GM19455 (cell line): ENCODE data around the gene SLC6A18.

Source experiments
- ATAC-seq: cut with Tn5 transposase; IDR thresholded peaks from one replicate; pipeline ENCODE4 v1.9.1; 2021; ENCODE audit not compliant: unreplicated experiment

SLC6A18 gene

GRCh38 chr5:1230551-1230950, 5.4 kb downstream of the SLC6A18 start:
- ATAC-seq: no peak

DNA sequence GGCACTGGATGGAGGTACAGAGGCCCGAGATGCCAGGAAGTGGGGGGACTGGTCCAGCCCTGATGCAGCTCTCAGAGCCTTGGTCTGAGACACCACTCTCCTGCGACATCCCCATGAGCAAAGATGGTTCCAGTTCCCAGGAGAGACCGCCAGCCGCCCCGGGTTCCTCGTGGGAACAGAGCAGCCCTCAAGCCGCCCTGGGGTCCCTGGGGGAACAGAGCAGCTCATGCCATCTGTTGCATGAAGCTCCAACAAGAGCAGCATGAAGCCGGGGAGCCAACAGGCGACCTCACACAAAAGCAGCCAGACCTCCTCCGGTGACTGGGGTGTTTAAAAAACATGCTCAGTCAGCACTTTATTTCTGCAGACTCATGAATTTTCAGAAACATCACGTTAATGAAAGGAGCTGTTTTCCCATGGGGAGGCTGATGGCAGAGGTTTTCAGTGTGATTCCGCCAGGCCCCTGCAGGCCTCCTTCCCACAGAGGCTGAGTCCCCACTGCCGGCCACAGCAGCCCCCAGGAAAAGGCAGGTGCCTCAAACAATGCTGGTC, 6.2 kb downstream of the SLC6A18 start:
- ATAC-seq: no peak

DNA sequence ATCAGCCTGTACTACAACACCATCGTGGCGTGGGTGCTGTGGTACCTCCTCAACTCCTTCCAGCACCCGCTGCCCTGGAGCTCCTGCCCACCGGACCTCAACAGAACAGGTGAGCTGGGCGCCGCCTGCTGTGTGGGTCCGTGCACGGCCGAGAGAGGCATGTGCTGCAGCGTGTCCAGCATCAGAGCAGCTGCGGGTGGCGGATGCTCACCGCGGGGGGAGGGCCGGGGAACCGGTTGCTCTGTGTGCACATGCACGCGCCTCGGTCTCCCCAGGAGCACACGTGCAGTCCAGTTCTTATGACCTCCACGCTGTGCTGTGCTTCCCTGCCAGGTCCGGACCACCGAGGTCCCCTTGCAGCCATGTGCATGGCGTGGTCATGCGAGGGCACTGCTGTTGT, 7.6 kb downstream of the SLC6A18 start:
- ATAC-seq: no peak

DNA sequence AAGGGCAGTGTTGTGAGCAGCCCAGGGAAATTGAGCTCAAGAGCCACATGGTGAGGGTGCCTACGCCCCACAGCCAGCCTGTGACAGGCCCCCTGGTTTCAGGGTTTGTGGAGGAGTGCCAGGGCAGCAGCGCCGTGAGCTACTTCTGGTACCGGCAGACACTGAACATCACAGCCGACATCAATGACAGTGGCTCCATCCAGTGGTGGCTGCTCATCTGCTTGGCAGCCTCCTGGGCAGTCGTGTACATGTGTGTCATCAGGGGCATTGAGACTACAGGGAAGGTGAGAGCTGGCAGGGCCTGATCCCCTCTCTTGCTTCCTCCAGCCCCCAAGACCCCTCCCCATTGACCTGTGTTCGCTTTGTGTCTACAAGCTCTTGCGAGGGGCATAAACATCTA, 10.2 kb downstream of the SLC6A18 start:
- ATAC-seq: no peak

DNA sequence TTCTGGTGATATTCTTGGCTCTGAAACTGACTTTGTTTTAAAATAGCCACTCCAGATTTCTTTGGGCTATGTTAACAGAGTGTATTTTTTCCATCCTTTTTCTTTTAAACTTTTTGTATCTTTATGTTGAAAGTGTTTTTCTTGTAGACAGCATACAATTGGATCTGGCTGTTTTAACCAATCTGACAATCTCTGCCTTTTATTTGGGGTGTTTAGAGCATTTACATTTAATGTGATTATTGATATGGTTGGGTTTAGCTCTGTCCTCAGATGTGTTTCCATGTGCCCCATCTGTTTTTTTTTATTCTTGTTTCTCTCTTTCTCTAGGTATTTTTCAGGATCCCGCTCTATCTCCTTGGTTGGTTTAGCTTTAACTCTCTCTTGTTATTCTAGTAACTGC, 10.7 kb downstream of the SLC6A18 start:
- no peak for ATAC-seq

DNA sequence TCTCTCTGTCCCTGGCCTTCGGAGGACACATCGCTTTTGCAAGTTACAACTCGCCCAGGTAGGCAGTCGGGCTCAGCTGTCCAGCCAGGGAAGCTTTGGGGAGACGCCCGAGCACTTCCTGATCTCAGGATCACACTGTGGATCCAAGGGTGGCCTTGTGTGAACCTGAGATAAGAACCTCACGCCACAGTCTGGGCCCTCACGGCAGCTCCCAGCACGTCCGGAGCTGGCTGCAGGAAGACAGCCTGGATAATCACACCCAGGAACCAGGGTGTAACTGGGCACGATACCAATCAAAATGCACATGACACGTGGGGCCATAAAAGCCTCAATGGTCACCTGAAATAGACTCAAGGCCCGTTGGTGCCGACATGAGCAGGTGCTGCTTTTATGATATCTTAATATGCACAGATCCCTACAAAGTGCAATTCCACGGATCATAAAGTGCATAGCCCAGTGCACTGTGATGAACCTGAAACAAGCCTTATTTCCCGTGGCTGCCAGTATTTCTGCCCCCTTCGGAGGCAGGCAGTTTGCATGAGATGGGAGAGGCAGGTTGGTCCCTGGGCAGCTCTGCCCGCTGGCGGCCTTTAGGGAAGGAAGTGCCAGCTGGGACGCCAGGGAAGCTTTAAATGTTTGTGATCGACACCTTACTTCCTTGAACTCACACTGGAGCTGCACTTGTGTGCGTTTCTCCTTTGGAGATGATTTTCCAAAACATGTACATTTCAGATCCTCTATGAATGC, 14.5 kb downstream of the SLC6A18 start:
- no peak for ATAC-seq

- ATAC-seq: no peak
Observed at GRCh38 chr5:1240496-1241260, 15.5 kb downstream of the SLC6A18 start.

DNA sequence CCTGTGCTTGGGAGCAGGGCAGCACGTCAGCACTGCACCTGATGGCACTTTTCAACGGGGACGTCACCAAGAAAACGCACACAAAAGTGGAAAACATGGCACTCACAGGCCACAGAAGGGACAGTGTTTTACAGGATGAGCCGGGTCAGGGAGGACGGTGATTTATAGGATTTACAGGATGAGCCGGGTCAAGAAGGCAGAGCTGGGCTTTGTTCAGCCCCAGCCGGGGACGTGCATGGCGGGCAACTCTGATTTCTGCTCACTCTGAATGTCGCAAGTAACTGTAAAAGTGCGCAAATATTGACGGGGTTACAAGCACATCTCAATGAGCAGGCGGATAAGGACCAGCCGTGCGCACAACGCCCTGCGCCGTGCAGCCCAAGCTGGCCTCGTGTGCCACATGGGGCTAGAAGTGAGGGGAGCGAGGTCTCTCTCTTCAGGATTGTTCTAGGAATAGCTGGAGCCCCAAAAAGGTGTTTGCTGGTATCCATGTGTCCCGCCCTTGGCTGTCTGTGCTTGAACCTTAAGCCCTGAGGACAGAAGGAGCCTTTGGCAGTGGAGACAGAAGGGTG, 16.4 kb downstream of the SLC6A18 start:
- ATAC-seq: no peak

GRCh38 chr5:1242733-1243486, 17.7 kb downstream of the SLC6A18 start:
- no peak for ATAC-seq

DNA sequence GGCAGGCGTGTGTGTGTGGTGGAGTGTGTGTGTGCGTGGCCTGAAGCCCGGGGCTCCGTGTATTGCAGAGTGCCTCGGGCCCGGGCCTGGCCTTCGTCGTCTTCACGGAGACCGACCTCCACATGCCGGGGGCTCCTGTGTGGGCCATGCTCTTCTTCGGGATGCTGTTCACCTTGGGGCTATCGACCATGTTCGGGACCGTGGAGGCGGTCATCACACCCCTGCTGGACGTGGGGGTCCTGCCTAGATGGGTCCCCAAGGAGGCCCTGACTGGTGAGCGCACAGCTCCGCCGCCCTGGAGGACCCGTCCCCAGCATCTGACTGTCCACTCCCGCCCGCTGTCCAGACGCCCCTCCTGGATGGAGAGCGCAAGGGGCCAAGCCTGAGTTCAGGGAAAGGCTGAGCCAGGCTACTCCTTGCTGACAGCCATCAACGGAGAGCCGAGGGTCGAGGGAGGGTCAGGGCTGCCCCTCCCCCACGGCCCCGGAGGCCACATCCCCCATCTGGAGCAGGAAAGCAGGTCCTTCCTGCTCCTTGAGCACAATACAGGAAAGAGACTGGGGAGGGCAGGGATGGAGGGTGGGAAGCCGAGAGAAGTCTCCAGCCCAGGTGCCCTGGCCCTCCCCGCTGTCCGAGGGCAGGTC, 18.4 kb downstream of the SLC6A18 start:
- ATAC-seq: no peak

DNA sequence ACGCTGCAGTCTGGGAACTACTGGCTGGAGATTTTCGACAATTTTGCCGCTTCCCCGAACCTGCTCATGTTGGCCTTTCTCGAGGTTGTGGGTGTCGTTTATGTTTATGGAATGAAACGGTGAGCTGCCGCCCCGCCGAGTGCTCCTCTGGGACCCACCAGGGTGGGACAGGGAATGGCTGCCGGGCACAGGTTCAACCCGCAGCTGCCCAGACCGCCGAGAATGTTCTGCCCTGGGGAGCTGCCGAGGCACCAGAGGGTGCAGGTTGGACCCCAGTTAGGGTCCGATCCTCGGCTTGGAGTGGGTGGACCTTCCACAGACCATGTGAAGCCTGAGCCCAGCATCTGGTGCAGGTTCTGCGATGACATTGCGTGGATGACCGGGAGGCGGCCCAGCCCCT, 19.1 kb downstream of the SLC6A18 start:
- ATAC-seq: no peak

GRCh38 chr5:1244976-1245375, 19.8 kb downstream of the SLC6A18 start:
- ATAC-seq: no peak

DNA sequence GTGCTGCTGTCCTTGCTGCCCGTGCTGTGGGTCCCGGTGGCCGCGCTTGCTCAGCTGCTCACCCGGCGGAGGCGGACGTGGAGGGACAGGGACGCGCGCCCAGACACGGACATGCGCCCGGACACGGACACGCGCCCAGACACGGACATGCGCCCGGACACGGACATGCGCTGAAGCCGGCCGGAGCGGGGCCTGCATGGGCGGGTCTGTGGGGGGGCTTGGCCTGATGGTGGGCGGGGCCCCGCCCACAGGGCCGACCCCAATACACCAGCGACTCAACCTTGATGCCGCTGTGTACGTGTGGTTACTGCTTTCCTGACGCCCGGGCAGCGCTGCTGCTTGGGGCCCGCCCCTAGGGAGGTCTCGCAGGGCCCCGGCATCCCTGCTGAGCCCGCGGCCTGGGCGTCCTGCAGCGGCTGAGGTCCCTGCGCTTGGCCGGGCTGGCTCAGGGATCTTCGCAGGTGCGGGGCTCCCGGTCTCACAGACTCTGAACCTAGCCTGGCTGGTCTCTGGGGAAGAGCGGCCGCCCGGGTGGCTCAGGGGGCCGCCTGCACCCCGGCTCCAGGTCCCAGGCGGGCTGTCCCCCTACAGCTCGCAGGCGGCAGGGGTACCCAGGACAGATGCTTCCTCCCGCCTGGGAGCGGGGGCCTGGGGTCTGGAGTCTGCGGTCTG, 20.9 kb downstream of the SLC6A18 start:
- ATAC-seq: no peak

DNA sequence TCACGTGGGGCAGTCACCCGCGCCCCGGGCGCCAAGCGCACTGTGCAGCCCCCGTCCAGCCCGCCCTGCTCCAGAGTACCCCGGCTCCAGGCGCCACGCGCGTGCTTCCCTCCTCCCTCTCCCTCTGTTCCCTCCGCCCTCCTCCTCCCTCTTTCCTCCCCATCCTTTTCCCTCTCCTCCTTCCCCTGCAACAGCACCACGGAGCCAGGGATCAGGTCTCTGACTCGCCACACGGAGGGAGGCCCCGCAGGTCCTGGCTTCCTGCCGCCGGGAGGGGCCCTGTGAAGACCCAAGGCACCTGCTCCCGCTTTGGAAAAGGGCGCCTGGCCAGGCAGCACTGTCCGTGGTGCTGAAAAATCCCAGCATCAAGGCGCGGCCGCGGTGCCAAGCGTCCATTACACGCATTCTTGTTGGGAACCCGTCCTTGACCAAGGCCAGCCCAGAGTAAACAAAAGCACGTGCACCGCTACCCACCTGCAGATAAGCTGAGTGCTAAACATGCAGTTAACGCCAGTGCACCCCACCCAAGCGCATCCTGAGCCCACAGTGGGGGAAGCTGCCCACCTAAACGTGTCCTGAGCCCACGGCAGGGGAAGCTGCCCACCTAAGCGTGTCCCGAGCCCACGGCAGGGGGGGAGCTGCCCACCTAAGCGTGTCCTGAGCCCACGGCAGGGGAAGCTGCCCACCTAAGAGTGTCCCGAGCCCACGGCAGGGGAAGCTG, 21.7 kb downstream of the SLC6A18 start:
- no peak for ATAC-seq

- ATAC-seq: no peak
Observed at GRCh38 chr5:1247811-1248210, 22.6 kb downstream of the SLC6A18 start.

- ATAC-seq: no peak
Observed at GRCh38 chr5:1249366-1250280, 24.4 kb downstream of the SLC6A18 start.

GRCh38 chr5:1251678-1252580, 26.7 kb downstream of the SLC6A18 start:
- no peak for ATAC-seq
